NCI-H146 treated with DMSO at 0.1 percent for 48 hours (cell line): ENCODE measurements around the gene BEND5.
A peak's percentile ranks its signal among the peaks of the same experiment; 100 is the strongest.

Experiments used
- DNase-seq: peaks from one replicate; lab custom pipeline; 2025; ENCODE audit not compliant: unreplicated experiment; lab: John Stamatoyannopoulos, UW

BEND5 gene, protein sequence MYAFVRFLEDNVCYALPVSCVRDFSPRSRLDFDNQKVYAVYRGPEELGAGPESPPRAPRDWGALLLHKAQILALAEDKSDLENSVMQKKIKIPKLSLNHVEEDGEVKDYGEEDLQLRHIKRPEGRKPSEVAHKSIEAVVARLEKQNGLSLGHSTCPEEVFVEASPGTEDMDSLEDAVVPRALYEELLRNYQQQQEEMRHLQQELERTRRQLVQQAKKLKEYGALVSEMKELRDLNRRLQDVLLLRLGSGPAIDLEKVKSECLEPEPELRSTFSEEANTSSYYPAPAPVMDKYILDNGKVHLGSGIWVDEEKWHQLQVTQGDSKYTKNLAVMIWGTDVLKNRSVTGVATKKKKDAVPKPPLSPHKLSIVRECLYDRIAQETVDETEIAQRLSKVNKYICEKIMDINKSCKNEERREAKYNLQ

DNA sequence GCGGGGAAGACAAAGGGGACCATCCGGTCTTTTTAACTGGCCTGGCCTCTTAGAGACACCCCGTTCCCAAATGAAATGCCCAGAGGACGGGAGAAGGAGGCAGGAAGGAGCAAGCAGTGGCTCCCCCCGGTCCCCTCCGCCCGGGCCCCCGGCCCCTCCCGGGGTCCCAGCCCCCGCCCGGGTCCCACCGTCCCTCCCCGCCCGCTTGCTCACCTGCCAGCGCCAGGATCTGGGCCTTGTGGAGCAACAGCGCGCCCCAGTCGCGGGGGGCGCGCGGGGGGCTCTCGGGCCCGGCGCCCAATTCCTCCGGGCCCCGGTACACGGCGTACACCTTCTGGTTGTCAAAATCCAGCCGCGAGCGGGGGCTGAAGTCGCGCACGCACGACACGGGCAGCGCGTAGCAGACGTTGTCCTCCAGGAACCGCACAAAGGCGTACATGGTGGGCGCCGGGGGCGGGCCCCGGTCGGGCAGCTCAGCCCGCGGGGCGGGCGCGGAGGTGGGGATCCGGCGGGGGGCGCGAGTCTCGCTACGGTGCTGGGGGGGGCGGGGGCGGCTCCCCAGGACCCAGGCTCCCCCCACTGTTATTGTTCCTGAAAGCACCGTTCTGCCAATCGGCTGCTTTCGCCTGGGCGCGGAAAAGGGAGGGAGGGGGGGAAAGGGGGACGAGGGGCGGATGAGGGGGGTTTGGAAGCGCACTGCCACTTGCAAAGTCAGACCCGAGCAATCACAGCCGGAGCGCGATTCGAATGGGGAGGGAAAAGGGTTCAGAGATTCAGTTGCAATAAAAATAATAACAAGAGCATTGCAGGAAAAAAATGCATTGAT, at the start of gene BEND5:
Gene BEND5, minus strand, starts transcription at position 499 of the 826 bp plus-strand sequence. Its CDS starts 60 bp downstream, at position 439.
- peak; percentile 36 for DNase-seq

DNA sequence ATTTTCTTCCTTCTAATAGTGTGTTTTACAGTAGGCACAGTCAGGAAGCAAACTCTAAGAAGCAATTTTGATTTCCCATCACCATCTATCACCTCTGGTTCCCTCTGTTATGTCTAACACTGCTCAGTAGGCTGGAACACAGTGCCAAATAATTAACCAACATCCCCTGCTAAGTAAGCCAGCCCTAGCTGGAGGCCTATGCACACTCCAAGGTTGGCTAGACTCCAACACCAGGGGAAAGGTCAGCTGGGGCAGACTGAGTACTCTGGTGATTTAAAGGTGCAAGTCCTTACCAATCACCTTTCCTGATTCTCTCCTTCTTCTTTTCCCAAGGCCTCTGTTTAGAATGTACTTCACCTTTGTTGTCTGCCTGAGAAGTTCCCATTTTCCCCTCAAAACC, 46.5 kb upstream of the BEND5 start:
- no peak for DNase-seq

DNA sequence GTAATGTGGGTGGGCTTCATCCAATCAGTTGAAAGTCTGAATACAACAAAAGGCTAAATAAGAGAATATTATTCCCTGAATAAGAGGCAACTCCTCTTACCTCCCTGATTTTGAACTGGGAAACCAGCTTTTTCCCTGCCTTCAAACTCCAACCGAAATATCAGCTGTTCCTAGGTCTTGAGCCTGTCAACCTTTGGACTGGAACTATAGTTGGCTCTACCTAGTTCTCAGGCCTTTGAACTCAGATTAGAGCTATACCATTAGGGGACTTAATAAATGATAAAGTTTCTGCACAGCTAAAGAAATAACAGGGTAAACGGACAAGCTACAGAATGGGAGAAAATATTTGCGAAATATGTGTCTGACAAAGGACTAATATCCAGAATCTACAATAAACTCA, 43.8 kb upstream of the BEND5 start:
- no peak for DNase-seq

DNA sequence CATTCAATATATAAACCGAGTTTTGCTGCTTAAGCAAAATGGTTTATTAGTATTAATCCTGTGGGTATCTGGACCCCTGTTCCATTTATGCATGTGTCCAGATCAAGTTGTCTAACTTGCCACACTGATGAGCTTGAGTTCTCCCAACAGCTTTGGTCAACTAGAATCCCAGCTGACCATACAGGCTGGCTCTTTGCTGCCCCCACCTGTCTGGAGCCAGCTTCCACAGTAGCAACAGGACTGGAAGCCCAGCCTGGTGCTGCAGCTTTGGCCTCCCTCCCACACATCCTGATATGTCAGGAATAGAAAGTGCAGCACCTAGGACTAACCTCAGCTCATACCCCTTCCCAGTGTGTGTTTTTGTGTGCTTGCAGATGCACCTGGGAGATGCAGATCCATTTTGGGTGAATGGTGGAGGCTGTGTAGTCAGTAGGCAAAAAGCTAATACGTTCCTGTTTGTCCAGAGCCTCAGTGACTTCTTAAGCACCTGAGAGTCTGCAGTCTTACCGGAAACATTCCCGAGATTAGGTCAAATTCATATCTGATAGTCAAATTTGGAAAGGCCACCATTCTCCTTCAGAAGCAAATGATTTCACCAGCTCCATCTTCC, 40.9 kb upstream of the BEND5 start:
- no peak for DNase-seq

DNA sequence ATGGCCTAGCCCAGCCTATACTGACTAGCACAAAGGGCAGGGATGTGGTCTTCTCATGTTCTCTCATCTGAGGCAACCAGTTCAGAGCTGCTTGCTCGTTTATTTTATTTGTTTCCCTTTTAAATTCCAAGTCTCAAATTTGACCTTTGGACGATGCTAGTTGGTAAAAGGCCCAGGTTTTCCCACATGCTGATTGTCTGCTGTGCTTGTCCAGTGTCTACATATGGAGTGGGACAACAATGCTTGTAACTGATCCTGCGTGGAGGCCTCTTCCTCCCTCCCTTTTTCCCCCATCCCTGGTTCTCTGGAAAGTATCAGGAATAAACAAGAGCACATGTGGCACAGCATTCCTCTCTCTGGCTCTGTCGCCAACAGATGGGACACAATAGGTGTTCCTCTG, 34.0 kb upstream of the BEND5 start:
- DNase-seq = no peak

DNA sequence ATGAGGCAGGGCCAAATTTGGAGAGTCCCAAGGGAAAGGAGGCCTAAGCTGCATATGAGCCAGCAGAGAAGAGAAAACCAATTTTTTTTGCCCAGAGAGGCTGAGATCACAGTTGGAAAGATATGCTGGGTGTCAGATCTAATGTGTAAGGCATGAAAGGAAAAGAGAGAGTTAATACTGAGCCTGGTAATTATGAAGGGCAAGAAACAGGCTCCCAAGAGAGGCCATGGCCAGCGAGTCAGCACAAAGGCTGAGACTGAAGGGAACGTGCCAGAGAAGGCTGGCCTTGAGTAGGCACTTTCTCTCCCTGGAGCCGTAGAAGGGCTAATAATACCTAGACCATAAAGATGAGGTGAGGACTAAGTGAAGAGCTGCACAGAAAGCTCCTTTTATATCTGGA, 31.8 kb upstream of the BEND5 start:
- no peak for DNase-seq

DNA sequence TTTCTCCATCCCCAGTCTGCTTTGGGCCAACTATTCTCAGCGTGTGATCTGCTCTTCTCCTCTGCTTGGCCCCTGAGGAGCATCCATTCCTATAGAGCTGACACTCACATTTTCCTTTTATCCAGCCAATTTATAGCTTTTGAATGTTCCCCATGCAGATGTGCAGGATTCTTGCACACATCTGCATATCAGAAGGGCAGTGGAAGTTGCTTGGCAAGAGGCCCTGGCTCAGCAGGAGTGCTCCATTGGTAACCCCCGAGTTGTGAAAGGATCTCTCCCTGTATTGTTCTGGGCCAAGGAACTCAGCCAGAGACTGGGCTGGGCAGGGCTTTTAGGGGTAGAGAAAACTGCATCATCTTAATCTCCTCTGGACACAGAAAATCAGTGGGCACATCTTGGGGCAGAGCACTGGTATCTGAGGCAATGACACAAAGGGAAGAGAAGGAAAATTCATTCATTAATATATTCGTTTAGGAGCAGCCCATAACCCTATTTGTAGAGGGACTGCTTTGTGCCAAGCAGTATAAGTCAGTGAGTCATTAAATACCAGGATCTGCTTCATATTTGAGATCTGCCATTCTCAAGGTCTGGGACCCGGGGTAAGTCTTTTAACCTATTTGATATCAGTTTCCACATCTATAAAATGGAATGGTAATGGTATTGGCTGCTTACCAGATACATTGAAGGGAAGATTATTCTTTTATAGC, 31.0 kb upstream of the BEND5 start:
- no peak for DNase-seq

DNA sequence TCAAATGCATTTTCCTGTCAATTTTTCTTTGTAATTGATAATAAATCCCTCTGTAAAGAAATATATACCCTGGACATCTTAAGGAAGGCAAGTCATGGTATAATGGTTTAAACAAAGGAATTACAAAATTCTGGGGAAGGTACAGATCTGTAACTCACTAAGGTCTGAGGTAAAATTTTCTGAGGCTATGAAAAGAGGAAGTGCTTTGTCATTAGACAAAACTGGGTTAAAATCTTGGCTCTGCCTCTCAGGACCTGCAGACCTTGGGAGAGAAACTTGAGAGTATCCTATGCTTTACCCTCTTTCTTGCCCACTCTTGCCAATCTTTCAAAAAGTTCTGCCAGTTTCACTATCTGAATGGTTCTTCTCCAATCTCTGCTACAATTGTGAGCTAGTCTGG, 26.8 kb upstream of the BEND5 start:
- no peak for DNase-seq

DNA sequence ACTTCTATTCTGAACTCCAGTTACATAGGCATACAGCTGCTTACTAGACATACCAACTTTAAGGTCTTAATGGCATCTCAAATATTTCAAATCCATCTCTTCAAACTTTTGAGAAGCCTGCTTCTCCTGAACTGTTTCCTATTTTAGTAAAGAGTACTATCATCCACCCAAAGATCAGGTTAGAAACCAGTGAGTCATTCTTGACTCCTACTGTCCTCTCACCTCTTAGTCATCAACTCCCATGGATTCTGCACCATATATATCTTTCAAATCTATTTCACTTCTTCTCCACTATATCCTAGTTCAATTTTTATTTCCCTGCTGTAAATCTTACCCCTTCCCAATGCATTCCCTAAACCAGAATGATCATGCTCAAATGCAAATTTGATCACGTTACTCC, 18.1 kb upstream of the BEND5 start:
- no peak for DNase-seq

DNA sequence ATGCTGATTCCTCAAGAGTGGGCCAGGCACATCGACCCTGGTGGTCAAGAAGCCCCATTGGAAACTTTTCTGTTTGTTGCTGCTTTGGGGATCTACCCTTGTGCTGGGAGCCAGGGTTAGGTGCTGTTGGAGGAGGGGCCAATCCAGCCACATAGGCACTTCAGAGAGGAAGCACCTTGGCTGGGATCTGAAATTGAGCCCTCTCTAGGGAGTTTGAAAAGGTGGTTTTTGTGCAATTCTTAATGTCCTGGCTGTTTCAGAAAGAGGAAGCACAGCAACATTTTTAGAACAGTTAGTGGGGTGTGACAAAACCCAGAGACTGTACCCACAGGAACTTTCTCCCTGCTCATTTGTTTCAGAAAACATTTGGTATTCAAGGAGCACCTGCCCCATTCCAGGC, 17.2 kb upstream of the BEND5 start:
- no peak for DNase-seq

DNA sequence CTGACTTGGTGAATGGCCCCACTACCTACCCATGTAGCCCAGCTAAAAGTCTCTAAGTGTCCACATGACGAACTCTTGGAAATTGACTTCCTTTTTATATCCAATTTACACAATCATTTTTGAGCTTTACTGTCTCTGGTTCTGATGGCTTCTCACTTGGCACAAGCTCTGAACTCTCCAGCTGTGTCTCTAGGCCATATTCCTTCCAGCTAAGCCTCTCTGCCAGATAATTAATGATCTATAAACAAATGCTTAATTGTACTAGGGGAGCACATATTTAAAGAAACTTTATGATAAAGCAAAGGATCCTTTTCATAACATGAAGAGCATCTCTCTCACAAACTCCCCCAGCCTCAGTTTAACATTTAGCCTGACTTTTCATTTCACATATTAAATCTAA, 16.3 kb upstream of the BEND5 start:
- DNase-seq = no peak

DNA sequence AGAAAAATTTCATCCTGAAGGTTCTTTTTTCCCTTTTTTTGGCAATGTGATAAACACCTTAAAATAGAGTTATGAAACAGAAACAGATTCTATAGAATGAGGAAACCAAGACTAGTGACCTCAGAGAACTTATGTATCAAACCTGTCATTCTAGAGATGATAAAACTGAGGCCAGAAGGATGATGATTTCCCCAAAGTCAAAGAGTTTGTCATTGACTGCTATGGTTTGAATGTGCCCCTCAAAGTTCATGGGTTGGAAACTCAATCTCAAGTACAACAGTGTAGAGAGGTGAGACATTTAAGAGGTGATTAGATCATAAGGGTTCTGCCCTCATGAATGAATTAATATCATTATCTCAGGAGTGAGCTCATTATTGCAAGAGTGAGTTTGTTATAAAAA, 13.7 kb upstream of the BEND5 start:
- DNase-seq = no peak

DNA sequence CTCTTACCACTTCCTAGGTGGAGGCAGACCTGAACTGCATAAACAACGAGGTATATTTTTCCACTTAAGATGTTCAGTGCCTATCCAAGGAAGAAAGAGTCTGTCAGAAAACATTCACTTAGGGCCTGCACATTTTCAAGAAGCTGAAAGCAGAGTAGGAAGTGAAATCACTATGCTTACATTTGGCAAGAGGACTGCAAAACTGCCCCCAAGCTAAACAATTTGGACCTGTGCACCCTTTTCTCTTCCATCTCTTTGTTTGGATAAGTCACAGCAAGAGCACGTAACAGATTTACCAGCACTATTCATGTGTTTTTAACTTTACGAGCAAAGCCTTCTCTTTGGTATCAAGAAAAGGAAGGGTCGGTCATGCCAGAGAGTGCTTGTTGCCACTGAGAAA, 13.2 kb upstream of the BEND5 start:
- DNase-seq = no peak

DNA sequence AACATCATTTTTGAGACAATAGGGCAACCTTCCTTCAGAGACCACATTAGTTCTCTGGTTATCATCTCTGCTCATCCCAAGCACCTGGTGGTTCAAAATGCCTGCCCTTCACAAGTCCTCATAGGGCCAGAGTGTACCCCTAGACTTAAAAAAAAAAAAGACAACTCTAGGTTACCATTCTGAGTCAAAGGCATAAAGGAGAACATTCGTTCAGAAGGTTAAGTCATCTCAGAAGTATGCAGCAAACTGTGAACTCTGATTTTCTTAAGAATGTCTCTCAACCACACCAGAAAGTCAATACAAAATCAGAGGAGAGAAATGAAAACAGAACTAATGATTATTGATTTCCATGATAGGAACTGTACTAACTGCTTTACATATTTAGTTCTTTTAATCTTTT, 9.2 kb upstream of the BEND5 start:
- no peak for DNase-seq

DNA sequence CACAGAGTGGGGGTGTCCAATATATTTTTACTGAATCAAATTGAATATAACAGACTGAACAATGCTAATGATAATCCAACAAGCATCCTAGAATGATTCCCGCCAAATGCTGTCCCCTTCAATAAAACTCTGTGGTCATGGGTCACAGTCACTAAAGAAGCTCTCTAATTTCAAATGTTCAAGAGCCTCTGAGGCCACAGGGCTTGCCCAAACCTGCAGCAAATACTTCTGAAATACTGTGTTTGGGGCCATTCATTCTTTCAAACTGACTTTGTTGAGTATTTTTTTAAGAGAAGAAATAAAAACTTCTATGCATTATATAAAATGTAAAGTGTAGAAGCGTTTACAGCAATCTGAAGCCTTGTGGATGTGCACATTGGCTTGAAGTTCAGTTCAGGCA, 7.6 kb upstream of the BEND5 start:
- no peak for DNase-seq

DNA sequence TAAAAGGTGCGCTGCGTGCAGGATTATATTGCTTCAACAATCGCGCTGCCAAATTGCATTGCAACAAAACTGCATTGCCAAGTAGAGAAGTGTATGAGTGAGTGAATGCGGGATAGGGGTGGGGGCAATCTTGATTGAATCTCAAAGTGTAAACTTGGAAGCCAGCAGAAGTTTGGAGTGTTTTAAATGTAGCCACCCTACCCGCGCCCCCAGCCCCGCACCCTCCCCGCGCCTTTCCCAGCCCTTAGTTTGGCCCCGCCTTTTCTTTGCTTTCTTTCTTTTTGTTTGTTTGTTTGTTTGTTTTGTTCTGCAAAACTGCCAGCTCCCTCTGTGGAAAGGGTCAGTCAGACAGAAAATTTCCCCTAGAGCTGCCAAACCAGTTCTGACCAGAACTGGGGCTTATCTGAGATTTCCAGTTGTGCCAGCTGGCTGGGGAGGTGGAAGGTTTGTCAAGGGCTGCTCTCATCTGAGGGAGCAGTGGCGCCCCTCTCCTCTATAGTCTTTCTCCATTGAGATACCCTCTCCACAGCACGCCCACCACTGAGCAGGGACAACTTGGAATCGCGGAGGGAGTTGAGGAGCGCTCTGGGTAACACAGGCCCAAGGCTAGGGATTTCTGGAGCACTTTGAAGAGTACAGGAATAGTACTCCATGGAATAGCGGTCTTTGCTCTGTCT, 666 bp upstream of the BEND5 start:
- peak; percentile 20 for DNase-seq

DNA sequence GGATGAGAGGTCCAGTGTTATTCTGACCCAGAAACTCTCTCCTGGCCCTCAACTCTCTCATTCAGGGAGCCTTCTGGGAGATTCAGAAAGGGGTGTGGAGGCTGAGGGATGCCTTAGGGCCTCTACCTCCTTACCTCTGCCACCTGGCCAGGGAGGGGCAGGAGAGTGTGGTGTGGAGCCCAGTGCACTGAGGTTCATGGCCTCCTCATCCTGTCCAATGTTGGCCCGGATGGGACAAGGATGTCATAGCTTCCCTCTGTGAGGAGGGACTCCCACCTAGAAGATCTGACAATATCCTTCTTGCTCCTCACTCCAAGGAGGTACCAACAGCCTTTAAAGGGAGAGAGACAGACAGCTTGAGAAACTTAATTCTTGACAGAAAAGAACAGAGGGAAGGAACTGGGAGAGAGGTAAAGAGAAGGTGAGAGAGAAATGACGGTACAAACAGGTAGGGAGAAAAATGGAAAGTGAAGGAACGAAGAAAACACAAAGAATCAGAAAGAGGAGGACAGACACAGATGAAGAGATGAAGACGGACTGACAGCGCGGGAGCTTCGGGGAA, 779 bp downstream of the BEND5 start:
- no peak for DNase-seq

DNA sequence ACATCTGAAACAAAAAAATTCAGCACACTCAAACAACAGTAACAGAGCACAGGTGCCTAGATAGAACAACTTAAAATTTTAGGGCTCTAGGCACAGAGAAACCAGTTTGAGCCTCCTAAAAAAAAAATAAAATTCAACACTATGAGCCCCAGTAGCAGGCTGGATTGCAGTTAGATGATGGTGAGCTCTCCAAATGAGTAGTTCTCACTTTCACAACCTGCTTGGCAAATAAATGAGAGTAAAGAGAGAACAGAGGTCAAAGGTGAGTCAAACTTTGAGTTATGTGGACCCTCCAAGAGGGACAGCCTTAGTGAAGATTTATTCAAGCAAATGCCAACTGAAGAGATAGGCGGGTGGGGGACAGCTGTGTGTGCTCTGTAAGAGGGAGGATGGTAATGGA, 3.6 kb downstream of the BEND5 start:
- DNase-seq = no peak

DNA sequence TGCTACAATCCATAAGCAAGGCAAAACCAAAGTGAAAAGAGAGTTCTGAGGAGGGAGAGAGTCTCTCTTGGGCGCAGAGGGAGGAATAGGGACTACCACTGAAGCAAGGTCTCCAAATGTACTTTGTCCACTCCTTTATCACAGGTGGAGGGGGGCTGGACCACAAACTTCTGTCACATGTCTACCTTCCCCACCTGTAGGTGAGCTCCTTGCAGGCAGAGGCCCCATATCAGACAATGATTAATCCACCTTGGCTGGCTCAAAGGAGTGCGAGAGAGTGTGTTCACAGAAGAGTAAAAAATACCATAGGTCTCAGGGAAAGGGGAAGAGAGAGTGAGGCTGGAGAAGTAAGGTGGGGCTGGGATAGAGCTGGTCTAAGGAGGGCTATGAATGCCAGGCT, 4.5 kb downstream of the BEND5 start:
- DNase-seq = no peak

DNA sequence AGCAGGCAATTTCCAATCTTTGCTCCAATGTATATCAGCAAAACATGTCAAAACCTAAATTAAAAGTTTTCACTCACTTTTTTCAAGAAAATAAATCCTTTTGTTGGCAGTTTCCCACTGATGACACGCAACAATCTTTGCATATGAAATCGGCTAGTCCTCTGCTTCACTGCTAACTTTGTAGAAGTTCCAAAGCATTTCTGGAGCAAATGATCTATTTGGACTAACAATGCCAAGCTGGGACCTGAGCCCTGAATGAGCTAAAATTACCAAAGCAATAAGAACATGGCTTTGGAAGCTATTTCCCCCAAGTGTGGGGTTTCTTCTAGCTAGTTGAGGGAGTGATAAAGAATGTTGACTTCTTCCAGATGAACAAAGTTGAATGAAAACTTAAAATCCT, 5.1 kb downstream of the BEND5 start:
- DNase-seq = no peak
